Adipocyte (in vitro differentiated cells): ENCODE measurements around the gene ZC3H13.

Experiments
- DNase-seq: peaks from one replicate; pipeline ENCODE4 v3.0.0-alpha.2; 2015; ENCODE audit warnings: low read depth
- H3K27me3 ChIP-seq: replicated peaks from 2 replicates; pipeline ENCODE4 v1.7.0; 2013; ENCODE audit warnings: mild to moderate bottlenecking, low read length, moderate library complexity; ENCODE audit not compliant: control insufficient read depth, insufficient read depth
- H3K36me3 ChIP-seq: 2 replicates; pipeline ENCODE4 v1.7.0; 2013; ENCODE audit warnings: low read length, mild to moderate bottlenecking, moderate library complexity; ENCODE audit not compliant: control insufficient read depth, insufficient read depth, severe bottlenecking
- H3K4me1 ChIP-seq: 2 replicates; pipeline ENCODE4 v1.7.0; 2013; ENCODE audit warnings: mild to moderate bottlenecking, low read length, moderate library complexity; ENCODE audit not compliant: control insufficient read depth, insufficient read depth
- H3K4me3 ChIP-seq: 2 replicates; pipeline ENCODE4 v1.7.0; 2013; ENCODE audit warnings: mild to moderate bottlenecking, low read length, moderate library complexity
- H3K9ac ChIP-seq: 2 replicates; pipeline ENCODE4 v1.7.0; 2013; ENCODE audit warnings: mild to moderate bottlenecking, low read length, moderate library complexity
- H3K9me3 ChIP-seq: 2 replicates; pipeline ENCODE4 v1.7.0; 2013; ENCODE audit warnings: mild to moderate bottlenecking, low read length, moderate library complexity; ENCODE audit not compliant: control insufficient read depth

The ZC3H13 gene

DNA sequence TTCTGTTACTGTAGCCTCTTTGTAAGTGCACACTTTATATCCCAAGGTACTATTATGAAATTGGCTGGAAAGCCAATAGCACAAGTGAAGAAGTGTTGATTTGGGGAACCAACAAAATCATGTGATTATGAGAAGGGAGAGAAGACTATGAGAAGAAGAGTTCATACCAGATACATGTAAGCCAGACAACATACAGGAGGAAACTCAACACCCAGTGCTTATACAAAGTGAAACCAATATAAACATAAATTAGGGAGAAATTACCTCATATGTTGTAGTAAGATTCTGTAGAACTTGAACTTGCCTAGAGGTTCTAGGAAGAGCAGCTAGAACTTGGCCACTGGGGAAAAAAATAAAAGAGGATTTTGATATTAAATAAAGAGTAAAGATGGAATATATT is 34.9 kb upstream of the ZC3H13 start:
- Histone ChIP-seq H3K27me3 (no peaks in the 10 kb centered on the region), H3K9ac (no peak overlapping the region), H3K9me3 (no peaks in the 10 kb centered on the region), H3K36me3 (no peaks in the 10 kb centered on the region), H3K4me1 (no peaks in the 10 kb centered on the region), H3K4me3 (no peak overlapping the region)
- no peak for DNase-seq

DNA sequence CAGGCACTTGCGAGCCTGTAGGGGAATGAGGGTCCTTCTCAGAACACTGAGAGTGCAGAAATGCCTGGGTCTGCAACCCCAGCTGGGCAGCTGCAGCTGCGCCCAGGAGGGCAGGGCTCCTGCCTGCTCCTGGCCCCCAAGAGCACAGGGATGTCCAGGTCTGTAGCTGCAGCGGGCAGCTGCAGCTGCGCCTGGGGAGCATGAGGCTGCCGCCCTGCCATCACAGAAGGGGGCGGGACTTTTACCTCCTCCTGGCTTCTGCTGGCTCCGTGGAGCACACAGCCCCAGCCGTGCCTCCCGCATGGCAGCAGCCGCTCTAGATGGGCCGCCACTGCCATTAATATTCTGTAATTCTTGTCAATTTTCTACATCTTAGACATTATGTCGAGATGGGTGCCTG is 34.4 kb upstream of the ZC3H13 start:
- no peak for DNase-seq
- no peak overlapping the region for H3K4me3 ChIP-seq

GRCh38 chr13:46086421-46086922 is 33.9 kb upstream of the ZC3H13 start:
- Histone ChIP-seq H3K4me1 (no peaks in the 10 kb centered on the region), H3K4me3 (no peak overlapping the region), H3K9ac (no peak overlapping the region), H3K36me3 (no peaks in the 10 kb centered on the region), H3K9me3 (no peaks in the 10 kb centered on the region), H3K27me3 (no peaks in the 10 kb centered on the region)
- no peak for DNase-seq

More for the DNA sequence above, 34.4 kb upstream of the ZC3H13 start:
- H3K4me1 ChIP-seq: no peaks in the 10 kb centered on the region
- no peaks in the 10 kb centered on the region for H3K36me3 ChIP-seq
- H3K9ac ChIP-seq: no peak overlapping the region
- H3K27me3 ChIP-seq: no peaks in the 10 kb centered on the region
- H3K9me3 ChIP-seq: no peaks in the 10 kb centered on the region

GRCh38 chr13:46085737-46086136 is 33.2 kb upstream of the ZC3H13 start:
- DNase-seq: no peak
- H3K27me3 ChIP-seq: no peaks in the 10 kb centered on the region
- H3K9me3 ChIP-seq: no peaks in the 10 kb centered on the region
- no peaks in the 10 kb centered on the region for H3K4me1 ChIP-seq
- no peak overlapping the region for H3K9ac ChIP-seq
- H3K4me3 ChIP-seq: no peak overlapping the region
- H3K36me3 ChIP-seq: no peaks in the 10 kb centered on the region

GRCh38 chr13:46082324-46082723 is 29.8 kb upstream of the ZC3H13 start:
- no peaks in the 10 kb centered on the region for H3K9me3 ChIP-seq
- no peaks in the 10 kb centered on the region for H3K36me3 ChIP-seq
- DNase-seq: no peak
- no peak overlapping the region for H3K4me3 ChIP-seq
- no peaks in the 10 kb centered on the region for H3K4me1 ChIP-seq
- H3K27me3 ChIP-seq: no peaks in the 10 kb centered on the region
- H3K9ac ChIP-seq: no peak overlapping the region

- H3K27me3 ChIP-seq: no peaks in the 10 kb centered on the region
- no peaks in the 10 kb centered on the region for H3K4me1 ChIP-seq
- no peak for DNase-seq
- no peak overlapping the region for H3K9ac ChIP-seq
- H3K36me3 ChIP-seq: no peaks in the 10 kb centered on the region
- no peaks in the 10 kb centered on the region for H3K9me3 ChIP-seq
- no peak overlapping the region for H3K4me3 ChIP-seq
Measured at GRCh38 chr13:46079770-46080169, 27.2 kb upstream of the ZC3H13 start.

DNA sequence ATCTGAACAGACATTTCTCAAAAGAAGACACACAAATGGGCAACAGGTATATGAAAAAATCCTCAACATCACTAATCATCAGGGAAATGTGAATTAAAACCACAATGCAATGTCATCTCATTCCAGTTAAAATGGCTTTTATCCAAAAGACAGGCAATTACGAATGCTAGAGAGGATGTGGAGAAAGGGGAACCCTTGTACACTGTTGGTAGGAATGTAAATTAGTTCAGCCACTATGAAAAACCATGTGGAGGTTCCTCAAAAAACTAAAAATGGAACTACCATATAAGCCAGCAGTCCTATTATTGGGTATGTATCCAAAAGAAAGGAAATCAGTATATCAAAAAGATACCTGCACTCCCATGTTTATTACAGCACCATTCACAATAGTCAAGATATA is 24.7 kb upstream of the ZC3H13 start:
- Histone ChIP-seq H3K4me1 (no peaks in the 10 kb centered on the region), H3K9ac (no peak overlapping the region), H3K27me3 (no peaks in the 10 kb centered on the region), H3K36me3 (no peaks in the 10 kb centered on the region), H3K4me3 (no peak overlapping the region), H3K9me3 (no peaks in the 10 kb centered on the region)
- no peak for DNase-seq

GRCh38 chr13:46076827-46077226 is 24.3 kb upstream of the ZC3H13 start:
- no peak overlapping the region for H3K9ac ChIP-seq
- H3K9me3 ChIP-seq: no peaks in the 10 kb centered on the region
- no peaks in the 10 kb centered on the region for H3K4me1 ChIP-seq
- H3K36me3 ChIP-seq: no peaks in the 10 kb centered on the region
- no peak overlapping the region for H3K4me3 ChIP-seq
- no peaks in the 10 kb centered on the region for H3K27me3 ChIP-seq
- DNase-seq: no peak

- Histone ChIP-seq H3K9me3 (no peaks in the 10 kb centered on the region), H3K27me3 (no peaks in the 10 kb centered on the region), H3K4me3 (no peak overlapping the region), H3K4me1 (no peaks in the 10 kb centered on the region), H3K9ac (no peak overlapping the region), H3K36me3 (no peaks in the 10 kb centered on the region)
- no peak for DNase-seq
Measured at GRCh38 chr13:46075811-46076210, 23.3 kb upstream of the ZC3H13 start.

GRCh38 chr13:46071590-46072249 is 19.2 kb upstream of the ZC3H13 start:
- no peak overlapping the region for H3K4me3 ChIP-seq
- H3K36me3 ChIP-seq: no peaks in the 10 kb centered on the region
- H3K4me1 ChIP-seq: no peaks in the 10 kb centered on the region
- no peak overlapping the region for H3K9ac ChIP-seq
- no peaks in the 10 kb centered on the region for H3K27me3 ChIP-seq
- no peaks in the 10 kb centered on the region for H3K9me3 ChIP-seq
- no peak for DNase-seq

DNA sequence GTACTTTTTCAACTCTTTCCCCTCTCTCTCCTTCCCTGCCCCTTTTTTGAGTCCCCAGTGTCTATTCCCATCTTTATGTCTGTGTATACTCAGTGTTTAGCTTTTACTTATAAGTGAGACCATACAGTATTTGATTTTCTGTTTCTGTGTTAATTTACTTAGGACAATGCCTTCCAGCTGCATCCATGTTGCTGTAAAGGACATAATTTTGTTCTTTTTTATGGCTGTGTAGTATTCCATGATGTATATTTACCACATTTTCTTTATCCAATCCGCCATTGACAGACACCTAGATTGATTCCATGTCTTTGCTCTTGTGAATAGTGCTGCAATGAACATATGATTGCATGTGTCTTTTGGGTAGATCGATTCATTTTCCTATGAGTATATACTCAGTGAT is 10.7 kb upstream of the ZC3H13 start:
- no peak for DNase-seq
- Histone ChIP-seq H3K36me3 (no peaks in the 10 kb centered on the region), H3K4me1 (peaks cover 6% of the 10 kb centered on the region), H3K9me3 (no peaks in the 10 kb centered on the region), H3K27me3 (no peaks in the 10 kb centered on the region), H3K9ac (no peak overlapping the region), H3K4me3 (no peak overlapping the region)

GRCh38 chr13:46062185-46062584 is 9.6 kb upstream of the ZC3H13 start:
- peaks cover 6% of the 10 kb centered on the region for H3K4me1 ChIP-seq
- H3K9me3 ChIP-seq: no peaks in the 10 kb centered on the region
- no peak for DNase-seq
- H3K27me3 ChIP-seq: no peaks in the 10 kb centered on the region
- H3K4me3 ChIP-seq: no peak overlapping the region
- H3K36me3 ChIP-seq: no peaks in the 10 kb centered on the region
- H3K9ac ChIP-seq: no peak overlapping the region
